ENCODE measurements around the gene PPP1R27. TPM values are rescaled to one million over a fixed set of nuclear protein-coding genes. Genes with fewer than 3 reads are reported as not detected.

The PPP1R27 gene
- total and polyA plus RNA-seq, 9 of the 15 experiments (the other 6 are each of a cell fraction or from before 2014, with no cell fraction given), result 0.29 to 6.9 (median 1.5) TPM; not detected in 2

DNA sequence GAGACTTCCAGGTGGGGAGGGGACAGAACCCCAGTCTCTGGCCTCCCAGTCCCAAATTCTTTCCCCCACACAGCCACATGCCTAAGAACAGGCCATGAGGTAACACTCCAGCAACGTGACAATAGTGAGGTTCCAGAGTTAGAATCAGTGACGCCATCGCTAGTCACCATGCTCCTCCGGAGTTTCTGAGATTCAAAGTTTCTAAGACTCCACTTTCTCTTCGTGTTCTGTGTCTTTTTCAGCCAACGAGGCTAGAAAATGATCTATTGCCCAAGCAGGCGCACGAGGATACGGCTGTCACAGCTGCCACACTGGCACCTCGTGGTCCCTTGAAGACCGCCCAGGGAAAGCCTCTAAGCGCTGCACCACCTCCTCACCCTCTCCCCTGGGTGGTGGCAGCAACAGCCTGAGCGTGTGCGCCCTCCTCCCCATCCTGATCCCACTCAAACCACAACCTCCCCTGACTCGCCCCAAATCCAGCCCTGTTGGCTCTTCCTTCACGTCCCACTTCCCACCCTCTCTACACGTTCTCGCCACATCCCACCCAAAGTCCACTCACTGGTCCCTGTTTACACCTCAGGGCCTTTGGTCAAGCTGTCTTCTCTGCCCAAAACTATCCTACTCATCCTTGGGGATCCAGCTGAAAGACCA lies 2.8 kb downstream of the PPP1R27 start (continued):
- TF ChIP-seq ETS2 (tag; IDR thresholded peaks at IDR 0.05; ENCODE audit: borderline replicate concordance, poor library complexity, severe bottlenecking) (no peak), XRCC3 (IDR thresholded peaks at IDR 0.05) (no peak), FIP1L1 (IDR thresholded peaks at IDR 0.05; ENCODE audit: low read depth, low read length, poor library complexity, severe bottlenecking) (no peak), POU5F1 (IDR thresholded peaks at IDR 0.05; ENCODE audit: borderline replicate concordance, low read depth, low read length, partially characterized antibody) (no peak), HBP1 (CRISPR knock-in tag; IDR thresholded peaks at IDR 0.05) (peak; percentile 52; the same call in 1 of the 2 replicates), MCM5 (IDR thresholded peaks at IDR 0.05; ENCODE audit: low read depth) (no peak), EP400 (IDR thresholded peaks at IDR 0.05) (peak; percentile 64), ZFP36 (IDR thresholded peaks at IDR 0.05; ENCODE audit: low read depth, low read length, partially characterized antibody) (no peak), HLTF (IDR thresholded peaks at IDR 0.05) (peak; percentile 61; the same call in 1 of the 2 replicates), E4F1 (CRISPR knock-in tag; IDR thresholded peaks at IDR 0.05; ENCODE audit: borderline replicate concordance) (no peak), ZNF197 (CRISPR knock-in tag; IDR thresholded peaks at IDR 0.05; ENCODE audit: low read depth) (no peak), HDAC6 (IDR thresholded peaks at IDR 0.05; ENCODE audit: low read depth, low read length) (no peak), NCOA4 (IDR thresholded peaks at IDR 0.05; ENCODE audit: partially characterized antibody) (no peak), TRIM24 (IDR thresholded peaks at IDR 0.05) (no peak), BDP1 (IDR thresholded peaks at IDR 0.05; ENCODE audit: insufficient read depth, insufficient read length) (no peak), MECOM (CRISPR knock-in tag; IDR thresholded peaks at IDR 0.05) (no peak), BRF1 (IDR thresholded peaks at IDR 0.05; ENCODE audit: borderline replicate concordance, extremely low read depth, insufficient read length) (no peak)
- TF ChIP-seq, protein P1, sequence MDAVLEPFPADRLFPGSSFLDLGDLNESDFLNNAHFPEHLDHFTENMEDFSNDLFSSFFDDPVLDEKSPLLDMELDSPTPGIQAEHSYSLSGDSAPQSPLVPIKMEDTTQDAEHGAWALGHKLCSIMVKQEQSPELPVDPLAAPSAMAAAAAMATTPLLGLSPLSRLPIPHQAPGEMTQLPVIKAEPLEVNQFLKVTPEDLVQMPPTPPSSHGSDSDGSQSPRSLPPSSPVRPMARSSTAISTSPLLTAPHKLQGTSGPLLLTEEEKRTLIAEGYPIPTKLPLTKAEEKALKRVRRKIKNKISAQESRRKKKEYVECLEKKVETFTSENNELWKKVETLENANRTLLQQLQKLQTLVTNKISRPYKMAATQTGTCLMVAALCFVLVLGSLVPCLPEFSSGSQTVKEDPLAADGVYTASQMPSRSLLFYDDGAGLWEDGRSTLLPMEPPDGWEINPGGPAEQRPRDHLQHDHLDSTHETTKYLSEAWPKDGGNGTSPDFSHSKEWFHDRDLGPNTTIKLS (IDR thresholded peaks at IDR 0.05; ENCODE audit: borderline replicate concordance, low read depth), result peak; percentile 74; the same call in 1 of the 2 replicates
- TF ChIP-seq, protein P2, sequence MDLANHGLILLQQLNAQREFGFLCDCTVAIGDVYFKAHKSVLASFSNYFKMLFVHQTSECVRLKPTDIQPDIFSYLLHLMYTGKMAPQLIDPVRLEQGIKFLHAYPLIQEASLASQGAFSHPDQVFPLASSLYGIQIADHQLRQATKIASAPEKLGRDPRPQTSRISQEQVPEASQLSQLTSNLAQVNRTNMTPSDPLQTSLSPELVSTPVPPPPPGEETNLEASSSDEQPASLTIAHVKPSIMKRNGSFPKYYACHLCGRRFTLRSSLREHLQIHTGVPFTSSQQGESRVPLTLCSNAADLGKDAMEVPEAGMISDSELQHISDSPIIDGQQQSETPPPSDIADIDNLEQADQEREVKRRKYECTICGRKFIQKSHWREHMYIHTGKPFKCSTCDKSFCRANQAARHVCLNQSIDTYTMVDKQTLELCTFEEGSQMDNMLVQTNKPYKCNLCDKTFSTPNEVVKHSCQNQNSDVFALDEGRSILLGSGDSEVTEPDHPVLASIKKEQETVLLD (IDR thresholded peaks at IDR 0.05), result peak; percentile 55
- TF ChIP-seq, protein P3, sequence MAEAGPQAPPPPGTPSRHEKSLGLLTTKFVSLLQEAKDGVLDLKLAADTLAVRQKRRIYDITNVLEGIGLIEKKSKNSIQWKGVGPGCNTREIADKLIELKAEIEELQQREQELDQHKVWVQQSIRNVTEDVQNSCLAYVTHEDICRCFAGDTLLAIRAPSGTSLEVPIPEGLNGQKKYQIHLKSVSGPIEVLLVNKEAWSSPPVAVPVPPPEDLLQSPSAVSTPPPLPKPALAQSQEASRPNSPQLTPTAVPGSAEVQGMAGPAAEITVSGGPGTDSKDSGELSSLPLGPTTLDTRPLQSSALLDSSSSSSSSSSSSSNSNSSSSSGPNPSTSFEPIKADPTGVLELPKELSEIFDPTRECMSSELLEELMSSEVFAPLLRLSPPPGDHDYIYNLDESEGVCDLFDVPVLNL (CRISPR knock-in tag; IDR thresholded peaks at IDR 0.05; ENCODE audit: low read depth), result no peak
